ENCODE data around the gene CCNY.
A peak's percentile ranks its signal among the peaks of the same experiment; 100 is the strongest.
"Not testable (repeated sequence)": the region's sequence is repeated elsewhere in the genome, so short reads cannot be mapped to it uniquely, and the experiment has no call there.

CCNY gene

DNA sequence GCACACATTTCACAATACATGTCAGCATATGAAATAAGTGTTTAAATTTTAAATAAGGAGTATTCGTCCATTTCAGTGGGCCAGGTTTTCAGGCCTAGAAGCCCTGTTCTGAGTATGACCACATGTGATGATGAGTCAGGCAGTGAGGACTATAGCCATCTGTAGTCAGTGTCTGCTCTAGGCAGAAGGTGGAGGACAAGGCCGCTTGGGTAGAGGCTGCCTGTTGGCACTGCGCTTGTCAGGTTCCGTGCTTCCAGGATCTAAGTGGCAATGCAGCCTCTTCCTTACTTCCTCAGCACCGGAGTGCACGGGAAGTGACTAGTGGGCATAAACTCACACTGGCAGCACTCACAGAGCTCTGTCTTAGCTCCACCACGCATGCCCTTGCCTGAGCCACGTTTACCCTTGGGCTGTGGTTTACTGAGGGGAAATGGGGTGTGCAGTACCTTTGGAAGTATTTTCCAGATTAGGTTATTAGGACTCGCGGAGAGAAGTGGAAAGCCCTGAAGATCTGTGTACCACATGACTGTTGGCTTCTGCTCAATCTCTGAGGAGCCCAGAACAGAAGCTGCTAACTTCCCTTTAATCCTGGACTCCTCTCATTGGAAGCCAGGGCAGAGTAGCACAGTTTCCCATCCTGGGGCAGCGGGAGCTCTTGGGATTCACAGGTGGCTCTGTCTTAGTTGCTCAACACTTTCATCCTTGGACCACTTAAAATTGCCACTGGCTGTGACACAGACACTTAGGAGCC, 181.3 kb downstream of the CCNY start:
- DNase-seq (ENCODE audit: low read depth in 2 of 2) = no peak

DNA sequence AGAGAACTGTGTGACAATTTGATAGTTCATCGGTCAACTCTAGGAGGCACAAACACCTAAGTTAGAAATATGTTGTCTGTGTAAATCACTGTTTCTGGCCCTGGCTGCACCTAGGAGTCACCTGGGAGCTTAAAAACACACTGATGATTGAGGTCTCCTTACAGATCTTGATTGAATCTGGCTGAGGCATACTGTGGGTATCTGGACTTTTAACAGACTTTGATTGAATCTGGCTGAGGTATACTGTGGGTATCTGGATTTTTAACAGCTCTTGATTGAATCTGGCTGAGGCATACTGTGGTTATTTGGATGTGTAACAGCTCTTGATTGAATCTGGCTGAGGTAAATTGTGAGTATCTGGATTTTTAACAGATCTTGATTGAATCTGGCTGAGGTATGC, 181.9 kb downstream of the CCNY start:
- DNase-seq (ENCODE audit: low read depth in 2 of 2) = not testable (repeated sequence)

DNA sequence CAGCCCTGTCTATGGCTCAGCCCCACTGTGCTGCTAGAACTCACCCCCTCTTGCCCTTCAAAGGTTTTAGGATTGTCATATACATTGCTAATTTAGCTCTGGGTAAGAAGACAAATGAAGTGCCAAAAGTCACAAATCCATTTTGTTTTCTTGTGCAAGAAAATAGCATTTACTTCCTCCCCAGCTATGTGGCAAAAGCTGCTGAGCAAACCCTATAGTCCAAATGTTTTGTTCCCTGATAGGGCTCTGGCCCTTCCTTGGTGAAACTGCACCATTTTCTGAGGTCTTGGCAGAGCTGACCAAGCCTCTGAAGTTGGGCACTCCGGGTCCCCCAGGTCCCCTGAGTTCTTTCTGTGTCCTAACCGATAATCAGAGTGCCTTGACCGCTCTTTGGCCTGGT, 184.7 kb downstream of the CCNY start:
- DNase-seq (ENCODE audit: low read depth in 2 of 2) = no peak

DNA sequence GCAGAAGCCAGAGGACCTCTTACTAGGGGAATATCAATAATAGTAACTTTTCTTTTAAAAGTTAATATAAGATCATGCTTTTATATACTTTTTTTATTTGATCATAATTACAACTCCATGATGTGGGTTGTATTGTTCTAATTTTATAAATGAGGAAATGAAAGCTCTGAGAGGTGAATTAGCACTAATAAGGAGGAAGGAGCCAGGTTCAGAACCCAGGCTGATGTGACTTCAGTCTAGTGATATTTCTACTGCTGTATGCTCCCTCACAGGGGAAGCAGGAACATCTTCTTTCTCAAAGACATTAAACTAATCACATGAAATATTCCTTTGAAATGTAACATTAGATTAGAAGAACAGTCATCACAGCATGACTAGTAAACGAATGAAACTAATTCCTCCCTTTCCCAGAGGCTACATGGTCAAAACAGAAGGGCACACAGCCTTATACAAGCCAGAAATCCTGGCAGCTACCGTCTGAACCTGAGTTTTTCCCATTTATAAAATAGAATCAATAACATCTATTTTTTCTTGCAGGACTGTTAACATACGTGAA, 187.4 kb downstream of the CCNY start:
- no peak for DNase-seq (ENCODE audit: low read depth in 2 of 2)

DNA sequence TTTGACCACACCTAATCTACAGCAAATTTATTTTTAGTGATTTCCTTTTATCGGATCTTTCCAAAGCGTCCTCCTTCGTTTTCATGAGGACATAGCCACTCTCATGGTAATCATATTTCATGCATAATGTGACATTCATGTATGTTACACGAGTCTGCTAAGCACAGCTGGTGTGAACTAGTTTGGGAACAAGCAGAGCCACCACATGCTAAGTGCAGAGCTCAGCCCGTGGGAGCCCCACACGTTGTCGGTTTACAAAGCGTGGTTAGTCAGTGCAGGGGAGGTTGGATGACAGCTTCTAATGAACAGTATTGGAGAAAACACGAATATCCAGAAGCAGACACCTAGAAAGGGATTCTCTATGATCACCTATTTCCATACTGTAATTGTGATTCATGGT, 190.4 kb downstream of the CCNY start:
- no peak for DNase-seq (ENCODE audit: low read depth in 2 of 2)

DNA sequence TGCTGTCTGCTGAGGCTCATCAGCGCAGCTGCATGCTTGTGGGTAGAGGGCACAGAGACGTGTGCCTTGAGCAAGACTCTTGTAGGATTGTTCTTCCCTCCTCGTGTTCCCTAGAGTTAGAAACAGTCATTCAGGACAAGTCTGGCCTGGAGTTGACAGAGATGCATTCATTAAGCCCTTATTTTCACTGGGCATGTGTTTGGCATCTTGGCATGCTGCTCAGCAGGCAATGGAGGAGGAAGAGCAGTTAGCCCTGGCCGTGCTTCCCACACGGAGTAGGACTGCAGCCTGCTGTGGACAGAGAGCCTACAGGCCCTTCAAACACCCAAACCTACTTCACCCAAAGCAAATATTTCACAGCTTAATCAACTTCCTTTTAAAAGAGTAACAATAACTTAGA, 195.8 kb downstream of the CCNY start:
- DNase-seq (ENCODE audit: low read depth in 2 of 2) = no peak

DNA sequence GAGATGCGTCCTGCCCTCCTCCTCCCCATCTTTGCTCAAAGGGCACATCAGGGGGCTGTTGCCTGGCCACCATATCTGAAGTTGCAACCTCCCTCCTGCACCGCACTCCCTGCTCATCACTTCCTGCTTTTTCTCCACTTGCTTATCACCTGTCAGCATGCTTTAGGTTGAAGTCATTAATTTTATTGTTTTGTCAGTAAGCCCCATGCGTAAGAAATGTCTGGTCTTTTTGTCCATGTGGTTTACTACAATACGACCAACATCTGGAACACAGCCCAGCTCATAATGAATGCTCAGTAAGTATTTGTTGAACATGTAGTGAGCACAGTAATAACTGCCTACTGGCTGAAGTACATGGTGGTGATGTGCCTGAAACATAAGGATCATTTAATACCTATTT, 197.3 kb downstream of the CCNY start:
- DNase-seq (ENCODE audit: low read depth in 2 of 2) = peak; percentile 7 to 18

DNA sequence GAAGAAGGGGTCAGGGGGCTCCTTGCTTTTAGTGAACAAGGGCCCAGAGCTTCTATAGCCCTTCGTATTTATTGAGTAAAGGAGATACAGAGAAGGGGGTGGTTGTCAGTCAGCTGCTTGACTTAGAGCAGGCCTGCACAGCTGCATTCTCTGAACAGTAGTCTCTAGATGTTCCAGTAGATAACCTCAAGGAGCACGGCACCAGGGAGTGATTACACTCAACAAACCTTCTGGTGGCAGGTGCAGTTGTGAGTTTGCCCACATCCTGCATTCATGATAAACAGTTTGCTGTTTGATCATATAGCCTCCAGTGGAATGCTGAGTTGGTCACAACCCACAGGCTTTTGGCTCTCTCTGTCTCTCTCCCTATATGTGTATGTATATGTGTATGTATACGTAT, 198.8 kb downstream of the CCNY start:
- no peak for DNase-seq (ENCODE audit: low read depth in 2 of 2)

DNA sequence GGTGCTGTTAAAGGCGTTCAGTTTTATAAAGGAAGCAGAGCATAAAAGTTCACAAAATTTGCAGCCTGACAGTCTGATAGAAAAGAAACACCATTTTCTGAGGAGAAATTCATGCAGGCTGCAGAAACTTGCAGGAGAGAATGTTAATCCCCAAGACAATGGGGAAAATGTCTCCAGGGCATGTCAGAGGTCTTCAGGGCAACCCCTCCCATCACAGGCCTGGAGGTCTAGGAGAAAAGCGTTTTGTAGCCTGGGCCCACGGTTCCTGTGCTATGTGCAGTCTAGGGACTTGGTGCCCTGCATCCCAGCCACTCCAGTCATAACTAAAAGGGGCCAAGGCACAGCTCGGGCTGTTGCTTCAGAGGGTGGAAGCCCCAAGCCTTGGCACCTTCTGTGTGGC, 200.5 kb downstream of the CCNY start:
- DNase-seq (ENCODE audit: low read depth in 2 of 2) = no peak

DNA sequence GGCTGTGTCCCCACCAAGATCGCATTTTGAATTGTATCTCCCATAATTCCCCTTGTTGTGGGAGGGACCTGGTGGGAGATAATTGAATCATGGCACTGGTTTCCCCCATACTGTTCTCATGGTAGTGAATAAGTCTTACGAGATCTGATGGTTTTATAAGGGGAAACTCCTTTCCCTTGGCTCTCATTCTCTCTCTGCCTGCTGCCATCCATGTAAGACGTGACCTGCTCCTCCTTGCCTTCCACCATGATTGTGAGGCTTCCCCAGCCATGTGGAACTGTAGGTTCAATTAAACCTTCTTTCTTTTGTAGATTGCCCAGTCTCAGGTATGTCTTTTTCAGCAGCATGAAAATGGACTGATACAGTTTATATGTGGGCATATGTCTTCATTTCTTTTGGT, 201.6 kb downstream of the CCNY start:
- not testable (repeated sequence) for DNase-seq (ENCODE audit: low read depth in 2 of 2)

DNA sequence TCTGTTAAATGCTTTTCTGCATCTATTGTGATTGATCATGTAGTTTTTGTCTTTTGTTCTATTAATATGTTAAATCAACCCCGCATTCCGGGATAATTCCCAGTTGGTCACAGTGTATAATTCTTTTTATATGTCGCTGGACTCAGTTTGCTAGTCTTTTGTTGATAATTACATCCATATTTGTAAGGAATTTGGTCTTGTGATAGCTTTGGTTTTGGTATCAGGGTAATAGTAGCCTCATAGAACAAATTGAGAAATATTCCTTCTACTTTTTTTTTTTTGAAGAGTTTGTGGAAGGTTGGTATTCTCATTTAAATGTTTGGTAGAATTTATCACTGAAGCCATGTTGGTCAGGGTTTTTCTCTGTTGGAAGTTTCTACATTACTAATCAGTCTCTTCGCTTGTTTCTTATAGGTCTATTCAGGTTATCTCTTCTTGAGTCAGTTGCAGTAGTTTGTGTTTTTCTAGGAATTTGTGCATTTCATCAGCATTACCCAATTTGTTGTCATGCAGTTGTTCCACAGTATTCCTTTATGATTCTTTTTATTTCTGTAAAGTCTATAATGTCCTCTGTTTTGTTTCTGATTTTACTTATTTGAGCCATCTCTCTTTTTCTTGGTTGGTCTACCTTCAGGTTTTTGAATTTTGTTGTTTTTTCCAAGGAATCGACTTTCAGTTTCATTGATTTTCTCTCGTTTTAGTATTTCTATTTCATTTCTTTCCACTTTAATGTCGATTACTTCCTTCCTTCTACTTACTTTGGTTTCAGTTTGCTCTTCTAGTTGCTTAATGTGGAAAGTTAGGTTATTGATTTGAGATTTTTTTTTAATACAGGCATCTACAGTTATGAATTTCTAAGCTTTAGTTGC, 204.2 kb downstream of the CCNY start:
- DNase-seq (ENCODE audit: low read depth in 2 of 2) = no peak

DNA sequence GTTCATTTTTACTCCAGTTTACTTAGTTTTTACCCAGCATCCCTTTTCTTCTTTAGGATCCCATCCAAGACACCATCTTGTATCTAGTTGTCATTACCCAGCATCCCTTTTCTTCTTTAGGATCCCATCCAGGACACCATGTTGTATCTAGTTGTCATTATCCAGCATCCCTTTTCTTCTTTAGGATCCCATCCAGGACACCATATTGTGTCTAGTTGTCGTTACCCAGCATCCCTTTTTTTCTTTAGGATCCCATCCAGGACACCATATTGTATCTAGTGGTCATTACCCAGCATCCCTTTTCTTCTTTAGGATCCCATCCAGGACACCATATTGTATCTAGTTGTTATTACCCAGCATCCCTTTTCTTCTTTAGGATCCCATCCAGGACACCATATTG, 205.4 kb downstream of the CCNY start:
- DNase-seq (ENCODE audit: low read depth in 2 of 2) = no peak

DNA sequence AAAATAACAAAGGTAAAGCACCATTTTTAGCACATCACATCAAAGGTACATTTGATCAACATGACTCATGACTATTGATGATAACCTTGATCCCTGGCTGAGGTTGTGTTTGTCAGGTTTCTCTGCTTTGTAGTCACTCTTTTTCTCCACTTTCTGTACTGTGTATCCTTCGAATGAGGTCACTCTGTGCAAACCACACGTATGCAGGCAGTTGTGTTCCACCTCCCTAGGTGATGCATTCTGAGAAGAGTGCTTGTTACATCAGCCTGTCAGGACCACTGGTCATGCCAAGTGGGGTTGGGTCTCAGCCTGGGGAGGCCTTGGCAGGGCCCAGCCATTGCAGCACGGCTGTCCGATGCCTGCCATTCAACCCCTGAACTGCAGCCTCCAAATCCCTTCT, 206.0 kb downstream of the CCNY start:
- no peak for DNase-seq (ENCODE audit: low read depth in 2 of 2)

DNA sequence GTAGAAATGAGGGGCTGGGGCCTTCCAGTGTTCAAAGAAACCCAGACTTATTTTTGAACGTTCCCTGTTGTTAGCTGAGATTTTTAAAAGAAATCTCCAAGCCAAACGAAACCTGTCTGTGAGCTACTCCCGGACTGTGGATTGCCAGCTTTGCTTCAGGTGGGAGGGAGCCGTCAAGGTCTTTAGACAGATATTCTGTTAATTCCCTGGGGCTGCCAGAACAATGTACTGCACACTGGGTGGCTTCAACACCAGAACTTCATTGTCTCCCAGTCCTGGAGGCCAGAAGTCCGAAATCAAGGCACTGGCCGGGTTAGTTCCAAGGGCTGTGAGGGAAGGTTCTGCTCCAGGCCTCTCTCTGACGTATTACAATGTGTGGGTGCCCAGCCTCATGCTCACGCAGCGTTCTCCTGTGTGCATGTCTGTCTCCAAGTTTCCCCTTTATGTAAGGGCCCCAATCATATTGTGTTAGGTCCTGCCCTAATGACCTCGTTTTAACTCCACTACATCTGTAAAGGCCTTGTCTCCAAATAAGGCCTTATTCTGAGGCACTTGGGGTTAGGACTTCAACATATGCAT, 208.9 kb downstream of the CCNY start:
- DNase-seq (ENCODE audit: low read depth in 2 of 2) = no peak

DNA sequence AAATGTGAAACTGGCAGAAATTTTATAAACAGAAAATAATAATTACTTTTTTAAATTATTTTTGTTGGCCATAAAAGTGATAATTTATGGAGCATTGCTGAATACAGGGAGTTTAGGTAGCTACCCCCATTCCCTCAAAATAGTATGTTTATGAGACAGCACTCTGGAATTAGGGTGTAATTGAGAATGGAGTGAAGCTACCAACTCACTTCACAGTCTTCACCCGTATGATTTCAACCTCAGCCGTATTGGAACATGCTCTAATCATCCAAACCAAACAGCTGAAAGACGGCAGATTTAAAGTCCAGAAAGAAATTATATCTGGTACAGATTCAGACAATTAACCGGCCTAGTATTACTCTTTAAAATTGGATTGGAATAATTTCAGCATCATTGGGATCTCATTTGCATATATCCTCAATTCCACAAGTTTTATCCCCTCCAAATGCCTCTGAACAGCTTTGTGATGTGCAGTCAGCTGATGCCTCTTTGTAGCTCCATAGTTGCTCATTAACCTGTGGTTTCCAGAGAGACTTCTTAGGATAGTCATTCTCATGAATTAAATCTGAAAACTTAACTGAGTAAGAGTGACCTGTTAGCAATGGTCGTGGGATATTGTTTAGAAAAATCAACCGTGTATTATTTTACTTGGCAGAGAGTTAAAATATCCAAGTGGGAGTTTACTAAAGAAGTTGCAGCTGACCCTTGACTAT, 209.7 kb downstream of the CCNY start:
- no peak for DNase-seq (ENCODE audit: low read depth in 2 of 2)

DNA sequence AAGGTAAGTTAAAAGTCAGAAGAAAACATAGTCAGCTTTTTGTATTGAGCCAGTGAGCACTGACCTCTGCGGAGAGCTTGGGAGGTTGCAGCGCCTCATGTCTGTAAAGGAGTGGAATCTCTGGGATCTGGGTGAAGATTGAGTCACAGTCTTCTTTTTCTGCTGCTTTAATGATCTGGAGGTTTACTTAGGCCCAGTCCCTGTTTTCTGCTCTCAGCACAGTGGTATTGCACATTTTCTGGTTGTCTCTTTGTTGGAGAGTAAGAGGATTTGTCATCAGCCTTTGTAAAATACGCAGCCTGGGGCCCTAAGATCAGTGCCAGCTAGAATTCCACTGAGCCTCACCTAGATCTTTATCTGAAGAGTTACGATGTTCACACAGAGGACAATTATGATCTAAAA, 210.5 kb downstream of the CCNY start:
- no peak for DNase-seq (ENCODE audit: low read depth in 2 of 2)

DNA sequence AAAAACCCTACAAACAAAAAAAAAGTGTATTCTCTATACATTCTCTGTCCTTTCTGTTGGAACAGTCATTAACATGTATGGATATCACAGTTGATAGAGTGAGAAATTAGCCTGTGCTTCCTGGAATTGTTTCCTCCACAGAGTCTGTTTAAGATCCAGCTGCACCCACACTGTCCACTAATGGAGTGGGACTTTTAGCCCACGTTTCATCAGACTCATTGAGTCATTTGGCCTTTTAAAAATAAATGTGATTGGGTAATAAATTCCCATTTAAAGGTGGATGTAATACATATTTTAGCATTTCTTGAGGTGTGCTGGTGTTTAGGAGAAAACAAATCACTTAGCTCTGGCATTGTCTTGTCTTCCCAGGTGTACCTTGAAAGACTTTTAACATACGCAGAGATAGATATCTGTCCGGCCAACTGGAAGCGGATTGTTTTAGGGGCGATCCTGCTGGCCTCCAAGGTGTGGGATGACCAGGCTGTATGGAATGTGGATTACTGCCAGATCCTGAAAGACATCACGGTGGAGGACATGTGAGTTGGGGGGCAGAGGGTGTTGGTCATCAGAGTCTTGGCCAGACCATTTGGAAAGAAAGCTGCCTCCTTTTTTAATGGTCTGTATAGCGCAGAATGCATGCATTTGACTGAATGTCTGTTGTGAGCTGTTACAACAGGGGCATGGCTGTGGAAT, 216.5 kb downstream of the CCNY start:
- DNase-seq (ENCODE audit: low read depth in 2 of 2) = no peak

DNA sequence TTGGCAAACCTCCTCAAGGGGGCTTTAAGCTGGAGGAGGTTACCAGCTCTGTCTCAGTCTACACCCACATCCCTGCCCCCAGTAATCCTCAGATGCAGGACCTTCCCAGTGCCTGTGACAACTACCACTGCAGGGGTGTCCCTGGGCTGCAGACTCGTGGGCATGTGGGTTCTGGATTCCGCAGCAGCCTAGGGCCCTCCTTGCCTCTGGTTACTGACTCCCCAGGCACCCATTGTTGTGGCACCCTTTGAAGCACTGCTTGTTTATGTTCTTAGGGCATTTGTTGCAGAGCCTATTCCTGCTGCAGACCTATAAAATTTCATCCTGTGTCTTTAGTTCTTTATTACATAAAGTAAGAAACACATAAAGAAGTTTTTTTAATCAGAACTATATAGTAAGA, 217.7 kb downstream of the CCNY start:
- DNase-seq (ENCODE audit: low read depth in 2 of 2) = no peak

DNA sequence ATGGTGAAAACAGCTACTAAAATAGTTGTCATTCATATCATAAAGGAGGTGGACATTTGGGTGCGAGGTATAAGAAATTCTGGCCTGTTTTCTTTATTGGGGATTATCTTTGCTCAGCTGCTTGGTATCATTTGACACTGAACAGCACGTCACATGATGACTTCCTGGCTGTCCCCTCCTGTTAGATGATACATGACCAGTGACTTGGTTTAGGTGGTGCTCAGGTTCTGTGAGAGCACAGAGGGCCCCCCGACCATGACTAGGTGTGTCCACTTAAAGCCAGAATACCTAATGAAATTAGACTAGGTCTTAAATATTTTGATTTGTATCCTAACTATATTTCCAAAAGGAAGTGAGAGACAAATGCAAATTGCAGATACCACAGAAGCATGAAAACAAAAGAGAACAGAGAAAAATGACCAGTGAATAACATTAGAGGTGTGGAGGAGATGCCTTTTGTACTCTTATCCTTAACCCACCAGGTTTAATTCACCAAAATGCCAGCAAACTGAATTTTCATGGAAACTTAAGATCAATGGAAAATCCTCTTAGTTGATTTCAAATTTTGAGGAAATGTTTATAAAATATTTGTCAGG, 218.2 kb downstream of the CCNY start:
- no peak for DNase-seq (ENCODE audit: low read depth in 2 of 2)

DNA sequence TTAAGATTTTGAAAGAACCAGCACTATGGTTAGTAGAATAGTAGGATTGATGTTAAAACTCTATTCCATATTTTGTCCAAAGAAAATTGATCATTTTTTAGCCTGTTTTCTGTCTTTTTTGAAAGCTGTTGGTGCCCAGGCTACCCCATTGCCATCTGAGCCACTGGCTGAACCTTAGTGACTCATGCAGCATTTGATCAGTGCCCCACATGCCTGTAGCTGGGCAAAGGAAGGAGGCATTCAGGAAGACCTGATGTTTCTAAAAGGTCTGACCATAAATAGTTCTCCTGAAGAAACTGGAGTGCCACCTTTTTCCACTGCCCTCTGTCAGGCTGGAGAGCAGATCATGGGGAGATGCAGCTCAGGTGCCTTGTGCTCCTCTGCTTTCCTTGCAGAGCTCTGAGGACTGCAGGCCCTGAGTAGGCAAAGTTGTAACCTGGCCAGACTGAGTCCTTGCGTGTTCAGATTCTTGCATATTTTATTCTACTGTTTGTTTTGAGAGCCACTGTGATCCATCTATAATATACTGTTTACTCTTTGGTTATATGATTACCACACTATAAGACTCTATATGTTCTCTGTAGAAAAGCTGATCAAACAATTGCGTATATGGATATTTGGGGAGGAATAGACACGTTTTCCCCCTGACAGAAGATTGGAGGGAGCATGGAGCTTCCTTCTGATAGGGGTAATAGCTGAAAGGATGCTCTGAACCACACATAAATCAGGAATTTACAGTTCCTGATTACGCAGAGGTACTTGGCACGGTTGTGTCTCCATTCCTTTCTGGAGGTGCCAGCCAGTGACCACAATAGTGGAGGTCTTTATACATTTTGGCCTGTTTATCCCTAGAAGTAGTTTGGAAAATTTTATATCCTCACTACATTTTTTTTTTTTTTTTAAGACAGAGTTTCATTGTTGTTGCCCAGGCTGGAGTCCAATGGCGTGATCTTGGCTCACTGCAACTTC, 219.9 kb downstream of the CCNY start:
- DNase-seq (ENCODE audit: low read depth in 2 of 2) = no peak

All from fibroblast of skin of left biceps (primary cell).